ENCODE measurements around the gene RFX4.

Gene RFX4

DNA sequence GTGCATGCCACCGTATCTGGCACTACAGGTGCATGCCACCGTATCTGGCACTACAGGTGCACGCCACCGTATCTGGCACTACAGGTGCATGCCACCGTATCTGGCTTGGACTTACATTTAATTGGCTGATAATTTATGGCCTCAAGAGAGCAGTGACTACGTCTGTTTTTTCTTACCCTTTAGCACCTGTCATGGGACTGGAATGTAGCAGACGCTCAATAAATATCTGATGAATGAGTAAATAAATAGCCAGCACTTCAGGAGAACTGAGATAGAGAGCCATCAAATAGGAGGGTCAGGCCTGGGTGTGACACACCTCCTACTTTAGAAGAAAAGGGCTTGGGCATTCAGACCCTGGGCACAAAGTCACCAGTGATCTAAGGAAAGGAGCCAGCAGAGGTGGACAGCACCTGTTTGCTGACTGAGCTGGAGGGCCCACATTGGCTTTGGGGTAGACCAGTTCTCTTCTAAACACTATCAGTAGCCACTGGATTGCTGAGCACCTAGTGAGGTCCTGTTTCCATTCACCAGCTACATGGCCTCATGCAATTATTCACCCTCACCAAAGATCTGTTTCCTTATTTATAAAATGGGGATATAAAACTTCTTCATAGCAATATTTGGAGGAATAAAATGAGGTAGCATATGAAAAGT is 50.1 kb downstream of the RFX4 start:
- H3K4me3 ChIP-seq (ENCODE audit: low read depth, low read length) = no peak overlapping the region
- TF ChIP-seq, protein P1, sequence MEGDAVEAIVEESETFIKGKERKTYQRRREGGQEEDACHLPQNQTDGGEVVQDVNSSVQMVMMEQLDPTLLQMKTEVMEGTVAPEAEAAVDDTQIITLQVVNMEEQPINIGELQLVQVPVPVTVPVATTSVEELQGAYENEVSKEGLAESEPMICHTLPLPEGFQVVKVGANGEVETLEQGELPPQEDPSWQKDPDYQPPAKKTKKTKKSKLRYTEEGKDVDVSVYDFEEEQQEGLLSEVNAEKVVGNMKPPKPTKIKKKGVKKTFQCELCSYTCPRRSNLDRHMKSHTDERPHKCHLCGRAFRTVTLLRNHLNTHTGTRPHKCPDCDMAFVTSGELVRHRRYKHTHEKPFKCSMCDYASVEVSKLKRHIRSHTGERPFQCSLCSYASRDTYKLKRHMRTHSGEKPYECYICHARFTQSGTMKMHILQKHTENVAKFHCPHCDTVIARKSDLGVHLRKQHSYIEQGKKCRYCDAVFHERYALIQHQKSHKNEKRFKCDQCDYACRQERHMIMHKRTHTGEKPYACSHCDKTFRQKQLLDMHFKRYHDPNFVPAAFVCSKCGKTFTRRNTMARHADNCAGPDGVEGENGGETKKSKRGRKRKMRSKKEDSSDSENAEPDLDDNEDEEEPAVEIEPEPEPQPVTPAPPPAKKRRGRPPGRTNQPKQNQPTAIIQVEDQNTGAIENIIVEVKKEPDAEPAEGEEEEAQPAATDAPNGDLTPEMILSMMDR (IDR thresholded peaks at IDR 0.05; ENCODE audit: borderline replicate concordance, insufficient read depth, low read depth, low read length) = no peak

DNA sequence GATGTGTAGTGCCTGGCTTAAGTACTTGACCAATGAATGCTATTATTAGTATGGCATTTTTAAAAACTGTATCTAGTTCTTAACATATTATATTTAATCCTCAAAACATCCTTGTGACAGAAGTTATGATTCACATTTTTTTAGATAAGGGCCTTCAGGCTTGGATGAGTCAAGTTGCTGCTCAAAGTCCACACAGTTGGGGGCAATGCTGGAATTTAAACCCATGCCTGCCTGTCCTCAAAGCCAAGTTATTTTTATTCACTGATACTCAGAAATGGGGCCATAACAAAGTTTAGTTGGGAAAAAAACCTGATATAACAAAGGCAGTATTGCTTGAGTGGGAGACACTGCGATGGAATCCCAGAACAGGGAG is 50.6 kb downstream of the RFX4 start:
- TF ChIP-seq, protein P1 (IDR thresholded peaks at IDR 0.05; ENCODE audit: borderline replicate concordance, insufficient read depth, low read depth, low read length) = no peak
- H3K4me3 ChIP-seq (ENCODE audit: low read depth, low read length) = no peak overlapping the region

DNA sequence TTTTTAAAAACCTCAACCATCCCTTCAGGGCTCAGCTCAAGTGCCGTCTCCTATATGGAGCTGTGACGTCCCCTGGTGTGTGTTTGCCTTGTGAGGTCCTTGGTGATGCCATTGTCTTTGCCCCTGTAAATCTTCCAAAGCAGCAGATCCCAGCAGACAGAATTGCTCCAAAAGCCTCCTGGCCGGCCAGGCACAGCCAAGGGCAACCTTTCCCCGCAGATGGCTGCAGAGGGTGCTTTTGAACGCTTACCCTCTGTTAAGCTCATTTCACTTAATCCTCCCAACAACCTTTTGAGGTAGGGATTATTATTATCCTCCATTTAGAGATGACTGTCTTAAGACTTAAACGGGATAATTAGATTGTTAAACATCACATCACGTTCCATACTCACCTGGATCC is 51.4 kb downstream of the RFX4 start:
- TF ChIP-seq, protein P1 (IDR thresholded peaks at IDR 0.05; ENCODE audit: borderline replicate concordance, insufficient read depth, low read depth, low read length) = no peak
- H3K4me3 ChIP-seq (ENCODE audit: low read depth, low read length) = no peak overlapping the region

DNA sequence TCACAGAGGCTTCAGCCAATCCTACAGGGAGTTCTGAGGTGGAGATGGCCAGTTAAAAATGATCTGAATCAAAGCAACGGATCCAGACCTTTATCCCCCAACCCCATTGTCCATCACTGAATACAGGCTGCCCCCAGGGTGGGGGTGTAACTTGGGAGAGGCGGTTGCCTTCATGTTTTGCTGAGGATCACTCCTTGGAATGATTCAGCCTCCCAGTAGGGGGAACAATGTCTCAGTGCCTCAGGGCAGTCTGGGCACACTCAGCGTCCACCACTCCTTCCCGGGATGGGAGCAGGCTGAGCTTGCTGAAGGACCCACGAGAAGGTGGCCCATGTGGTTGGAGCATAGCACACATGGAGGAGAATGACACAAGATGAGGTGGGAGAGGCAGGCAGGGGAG is 60.2 kb downstream of the RFX4 start:
- H3K4me3 ChIP-seq (ENCODE audit: low read depth, low read length) = no peak overlapping the region
- TF ChIP-seq, protein P1 (IDR thresholded peaks at IDR 0.05; ENCODE audit: borderline replicate concordance, insufficient read depth, low read depth, low read length) = no peak

DNA sequence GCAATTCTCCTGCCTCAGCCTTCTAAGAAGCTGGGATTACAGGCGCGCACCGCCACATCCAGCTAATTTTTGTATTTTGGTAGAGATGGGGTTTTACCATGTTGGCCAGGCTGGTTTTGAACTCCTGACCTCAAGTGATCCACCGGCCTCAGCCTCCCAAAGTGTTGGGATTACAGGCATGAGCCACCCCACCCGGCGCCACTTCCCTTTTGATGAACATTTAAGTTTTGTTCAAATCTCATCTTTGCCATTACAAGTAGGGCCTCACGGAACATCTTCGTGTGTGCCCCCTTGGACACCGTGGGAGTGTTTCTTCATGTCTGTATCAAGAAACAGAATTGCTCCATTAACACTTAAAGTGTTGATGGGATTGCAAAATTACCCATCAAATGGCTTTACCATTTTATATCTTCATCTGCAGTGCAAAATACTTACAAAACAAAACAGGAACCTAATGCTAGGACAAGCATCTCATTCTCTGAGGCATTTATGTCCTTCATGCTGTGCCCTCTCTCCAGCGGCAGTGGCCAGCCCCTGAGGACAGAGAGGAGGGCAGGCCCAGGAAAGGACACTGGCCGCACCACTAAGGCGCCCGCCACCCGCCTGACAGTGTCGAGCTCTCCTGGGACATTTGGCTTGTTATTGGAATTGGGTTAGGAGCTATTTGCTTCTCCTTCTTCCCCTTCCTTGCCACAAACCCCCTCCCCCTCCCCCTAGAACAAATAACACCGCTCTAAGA is 61.7 kb downstream of the RFX4 start:
- H3K4me3 ChIP-seq (ENCODE audit: low read depth, low read length) = no peak overlapping the region
- TF ChIP-seq, protein P1 (IDR thresholded peaks at IDR 0.05; ENCODE audit: borderline replicate concordance, insufficient read depth, low read depth, low read length) = no peak

DNA sequence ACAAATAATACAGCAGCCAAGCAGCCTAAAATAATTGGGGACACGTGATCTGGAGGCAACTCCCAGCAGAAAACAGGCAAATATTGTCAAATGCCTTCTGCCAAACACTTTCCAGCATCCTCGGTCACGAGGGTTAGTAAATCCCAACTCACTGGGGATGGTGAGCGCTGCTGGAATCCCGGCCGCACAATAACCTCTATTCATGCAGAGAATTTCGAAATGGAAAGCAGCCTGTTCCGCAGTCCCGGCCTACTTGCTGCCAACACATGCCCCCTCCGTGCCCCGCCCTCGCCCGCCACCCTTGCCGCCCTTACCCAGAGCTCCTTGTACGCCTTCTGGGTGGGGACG is 62.2 kb downstream of the RFX4 start:
- TF ChIP-seq, protein P1 (IDR thresholded peaks at IDR 0.05; ENCODE audit: borderline replicate concordance, insufficient read depth, low read depth, low read length) = no peak
- H3K4me3 ChIP-seq (ENCODE audit: low read depth, low read length) = no peak overlapping the region

Measured in GM12875 (cell line).